ENCODE results near the gene XYLT2.

GRCh38 chr17:50347117-50347893 lies 1.4 kb downstream of the XYLT2 start:
- TF ChIP-seq CTCF (IDR thresholded peaks at IDR 0.05 in 2 of 3, conservative IDR thresholded peaks at IDR 0.05 in 1 of 3; ENCODE audit: control insufficient read depth in 2 of 3, extremely low read depth in 1 of 3, insufficient read depth in 1 of 3, low read depth in 3 of 3, low read length in 3 of 3) = no peak
- TF ChIP-seq EGR1 (IDR thresholded peaks at IDR 0.05; ENCODE audit: borderline replicate concordance in 1 of 2, low read depth in 2 of 2, low read length in 2 of 2) = no peak
- no peak; the same call in 1 of the 2 replicates for TF ChIP-seq POLR2AphosphoS5 (IDR thresholded peaks at IDR 0.05; ENCODE audit: low read length)
- TF ChIP-seq NR2C1 (IDR thresholded peaks at IDR 0.05) = no peak
- no peak for TF ChIP-seq RFX5 (IDR thresholded peaks at IDR 0.05; ENCODE audit: low read depth, low read length)
- peak; percentile 70; the same call in 1 of the 2 replicates for TF ChIP-seq NR2F1 (conservative IDR thresholded peaks at IDR 0.05)
- TF ChIP-seq ELK1 (IDR thresholded peaks at IDR 0.05; ENCODE audit: low read depth, low read length) = no peak

Measured in GM12878 (cell line).